ENCODE data around the gene NPM1. TPM values are rescaled to one million over a fixed set of nuclear protein-coding genes. Genes with fewer than 3 reads are reported as not detected.

The NPM1 gene
- total RNA-seq, 2 donors from 2014 or later: 558 to 996 TPM

DNA sequence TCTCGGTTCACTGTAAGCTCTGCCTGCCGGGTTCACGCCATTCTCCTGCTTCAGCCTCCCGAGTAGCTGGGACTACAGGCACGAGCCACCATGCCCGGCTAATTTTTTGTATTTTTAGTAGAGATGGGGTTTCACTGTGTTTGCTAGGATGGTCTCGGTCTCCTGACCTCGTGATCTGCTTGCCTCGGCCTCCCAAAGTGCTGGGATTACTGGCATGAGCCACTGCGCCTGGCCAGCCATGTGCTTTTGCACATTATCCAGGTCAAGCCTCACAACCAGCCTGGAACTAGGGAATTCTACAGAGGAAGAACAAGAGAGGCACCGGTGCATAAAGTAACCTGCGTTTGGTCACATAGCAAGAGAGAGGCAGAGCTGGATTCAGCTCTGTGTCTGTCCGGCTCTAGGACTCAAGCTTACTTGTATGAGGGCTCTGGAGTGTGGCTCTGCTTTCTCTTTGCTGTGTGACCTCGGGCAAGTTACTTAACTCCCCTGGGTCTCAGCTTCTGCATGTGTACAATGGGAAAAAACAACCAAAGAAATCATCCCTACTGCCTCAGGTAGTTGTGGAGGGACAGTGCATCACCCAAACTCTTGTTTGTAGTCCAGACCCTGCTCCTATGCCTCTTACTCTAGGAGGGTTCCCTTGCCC lies 38.1 kb downstream of the NPM1 start:
- intact Hi-C loops (cut with DNase I): no loop called here

DNA sequence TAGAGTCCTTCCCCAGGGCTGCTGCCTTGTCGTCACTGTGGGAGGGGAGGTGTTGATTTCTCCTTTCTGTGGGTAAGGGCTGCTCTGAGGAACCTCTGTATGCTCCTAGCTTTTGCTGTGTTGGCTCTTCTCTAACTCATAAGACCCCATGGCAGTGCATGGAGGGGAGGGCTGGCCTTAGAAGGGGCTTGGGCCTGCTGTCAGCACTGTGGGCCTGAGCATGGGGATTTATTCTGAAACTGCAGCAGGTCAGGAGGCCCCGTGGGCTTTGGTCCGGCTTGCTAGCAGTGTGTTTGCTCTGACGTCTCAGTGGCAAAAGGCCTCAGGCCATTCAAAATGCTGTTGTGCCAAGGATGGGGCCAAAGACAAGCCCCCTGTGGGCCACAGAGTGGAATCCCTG lies 38.6 kb downstream of the NPM1 start:
- TF ChIP-seq, protein P1, sequence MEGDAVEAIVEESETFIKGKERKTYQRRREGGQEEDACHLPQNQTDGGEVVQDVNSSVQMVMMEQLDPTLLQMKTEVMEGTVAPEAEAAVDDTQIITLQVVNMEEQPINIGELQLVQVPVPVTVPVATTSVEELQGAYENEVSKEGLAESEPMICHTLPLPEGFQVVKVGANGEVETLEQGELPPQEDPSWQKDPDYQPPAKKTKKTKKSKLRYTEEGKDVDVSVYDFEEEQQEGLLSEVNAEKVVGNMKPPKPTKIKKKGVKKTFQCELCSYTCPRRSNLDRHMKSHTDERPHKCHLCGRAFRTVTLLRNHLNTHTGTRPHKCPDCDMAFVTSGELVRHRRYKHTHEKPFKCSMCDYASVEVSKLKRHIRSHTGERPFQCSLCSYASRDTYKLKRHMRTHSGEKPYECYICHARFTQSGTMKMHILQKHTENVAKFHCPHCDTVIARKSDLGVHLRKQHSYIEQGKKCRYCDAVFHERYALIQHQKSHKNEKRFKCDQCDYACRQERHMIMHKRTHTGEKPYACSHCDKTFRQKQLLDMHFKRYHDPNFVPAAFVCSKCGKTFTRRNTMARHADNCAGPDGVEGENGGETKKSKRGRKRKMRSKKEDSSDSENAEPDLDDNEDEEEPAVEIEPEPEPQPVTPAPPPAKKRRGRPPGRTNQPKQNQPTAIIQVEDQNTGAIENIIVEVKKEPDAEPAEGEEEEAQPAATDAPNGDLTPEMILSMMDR (IDR thresholded peaks at IDR 0.05): no peak
- Histone ChIP-seq H3K27me3 (no peaks in the 10 kb centered on the region), H3K4me1 (no peaks in the 10 kb centered on the region), H3K9ac (ENCODE audit: low read depth in 2 of 2, low read length in 2 of 2) (no peak overlapping the region), H3K36me3 (no peaks in the 10 kb centered on the region), H3K9me3 (no peaks in the 10 kb centered on the region), H3K27ac (no peak overlapping the region), H3K4me3 (no peak overlapping the region)
- intact Hi-C loops (cut with DNase I): no loop called here
- no peak for DNase-seq

More for the DNA sequence above, 38.1 kb downstream of the NPM1 start:
- H3K4me1 ChIP-seq: peaks cover 2% of the 10 kb centered on the region
- H3K9ac ChIP-seq (ENCODE audit: low read depth in 2 of 2, low read length in 2 of 2): no peak overlapping the region
- TF ChIP-seq, protein P1 (IDR thresholded peaks at IDR 0.05): no peak
- H3K27me3 ChIP-seq: no peaks in the 10 kb centered on the region
- no peaks in the 10 kb centered on the region for H3K36me3 ChIP-seq
- no peak overlapping the region for H3K27ac ChIP-seq
- H3K4me3 ChIP-seq: no peak overlapping the region
- DNase-seq: no peak
- H3K9me3 ChIP-seq: no peaks in the 10 kb centered on the region

DNA sequence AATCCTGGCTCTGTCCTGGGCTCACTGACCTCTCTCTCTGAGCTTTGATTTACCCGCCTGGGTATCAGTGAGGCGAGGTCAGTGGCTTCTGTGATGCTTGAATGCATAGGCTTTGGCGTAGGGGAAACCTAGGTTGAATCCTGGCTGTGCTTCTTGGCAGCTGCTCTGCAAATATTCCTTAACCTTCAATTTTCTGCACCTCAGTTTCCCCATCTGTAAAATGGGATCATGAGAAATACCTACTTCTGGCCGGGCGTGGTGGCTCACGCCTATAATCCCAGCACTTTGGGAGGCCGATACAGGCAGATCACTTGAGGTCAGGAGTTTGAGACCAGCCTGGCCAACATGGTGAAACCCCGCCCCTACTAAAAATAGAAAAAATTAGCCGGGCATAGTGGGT lies 39.0 kb downstream of the NPM1 start:
- H3K36me3 ChIP-seq: no peaks in the 10 kb centered on the region
- H3K9me3 ChIP-seq: no peaks in the 10 kb centered on the region
- H3K27ac ChIP-seq: no peak overlapping the region
- intact Hi-C loops (cut with DNase I): no loop called here
- no peak overlapping the region for H3K4me3 ChIP-seq
- no peaks in the 10 kb centered on the region for H3K27me3 ChIP-seq
- no peak for DNase-seq
- TF ChIP-seq, protein P1 (IDR thresholded peaks at IDR 0.05): no peak
- no peaks in the 10 kb centered on the region for H3K4me1 ChIP-seq
- no peak overlapping the region for H3K9ac ChIP-seq (ENCODE audit: low read depth in 2 of 2, low read length in 2 of 2)

DNA sequence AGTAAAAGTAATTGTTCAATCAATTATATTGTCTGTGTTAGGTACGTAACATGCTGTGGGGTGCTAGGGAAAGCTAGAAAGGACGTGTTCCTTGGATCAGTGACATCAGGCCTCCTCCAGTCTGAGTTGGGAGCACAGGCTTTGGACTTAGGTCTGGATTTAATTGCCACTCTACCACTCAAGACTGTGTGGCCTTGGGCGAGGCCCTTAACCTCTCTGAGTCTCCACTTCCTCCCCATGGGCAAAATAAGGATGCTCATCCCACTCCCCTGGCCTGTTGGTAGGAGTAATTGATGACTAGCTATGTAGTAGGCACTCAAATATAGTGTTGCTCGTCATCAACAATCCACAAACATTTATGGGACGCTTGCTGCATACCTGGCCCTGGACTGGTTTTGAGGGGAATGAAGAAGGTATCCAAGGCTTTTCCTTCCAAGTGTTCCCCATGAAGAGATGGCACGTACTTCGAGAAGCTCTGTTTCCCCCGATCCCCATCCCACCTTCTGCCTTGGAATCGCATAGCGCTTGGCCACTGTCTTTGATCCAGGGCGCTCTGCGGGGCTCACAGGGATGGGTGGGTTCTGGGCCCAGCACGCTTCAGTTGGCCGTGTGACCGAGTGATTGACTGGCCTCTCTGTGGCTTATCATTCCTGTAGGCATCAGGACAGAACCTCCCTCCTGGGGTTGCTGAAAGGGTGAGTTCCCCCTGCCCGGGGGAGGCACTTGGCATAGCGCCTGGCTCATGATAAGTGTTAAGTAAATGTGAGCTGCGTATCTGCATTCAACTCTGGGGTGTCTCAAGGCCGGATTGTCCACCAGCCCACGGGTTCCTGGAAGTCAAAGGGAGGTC lies 39.9 kb downstream of the NPM1 start:
- Histone ChIP-seq H3K9ac (ENCODE audit: low read depth in 2 of 2, low read length in 2 of 2) (no peak overlapping the region), H3K4me3 (no peak overlapping the region), H3K27me3 (no peaks in the 10 kb centered on the region), H3K27ac (no peak overlapping the region), H3K9me3 (no peaks in the 10 kb centered on the region), H3K36me3 (no peaks in the 10 kb centered on the region), H3K4me1 (no peaks in the 10 kb centered on the region)
- intact Hi-C loops (cut with DNase I): no loop called here
- no peak for DNase-seq
- TF ChIP-seq, protein P1 (IDR thresholded peaks at IDR 0.05): no peak

DNA sequence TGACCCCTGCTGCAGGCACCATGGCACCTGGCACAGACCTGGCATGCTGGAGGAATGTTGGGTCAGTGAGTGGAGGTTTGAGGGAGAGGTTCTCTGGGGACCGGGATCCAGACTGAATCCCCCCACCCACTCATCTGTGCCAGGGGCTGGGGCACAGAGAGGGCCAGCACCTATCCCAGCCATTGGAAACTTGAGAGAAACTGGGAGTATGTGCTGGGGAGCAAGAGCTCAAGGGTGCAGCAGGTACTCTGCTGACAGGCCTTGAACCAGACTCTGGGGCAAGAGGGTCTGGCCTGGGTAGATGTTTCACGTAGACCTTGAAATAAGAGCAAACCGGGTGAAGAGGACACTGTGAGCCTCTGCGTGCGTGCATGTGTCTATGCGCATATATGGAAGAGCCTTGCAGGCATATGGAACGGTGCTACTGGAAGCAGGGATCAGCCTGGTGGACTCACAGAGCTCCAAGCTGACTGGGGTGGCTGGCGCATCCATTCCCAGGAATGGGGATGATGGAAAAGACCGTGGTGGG lies 40.6 kb downstream of the NPM1 start:
- Histone ChIP-seq H3K36me3 (no peaks in the 10 kb centered on the region), H3K9ac (ENCODE audit: low read depth in 2 of 2, low read length in 2 of 2) (no peak overlapping the region), H3K4me1 (no peaks in the 10 kb centered on the region), H3K9me3 (no peaks in the 10 kb centered on the region), H3K27me3 (no peaks in the 10 kb centered on the region), H3K27ac (no peak overlapping the region), H3K4me3 (no peak overlapping the region)
- intact Hi-C loops (cut with DNase I): no loop called here
- TF ChIP-seq, protein P1 (IDR thresholded peaks at IDR 0.05): no peak
- DNase-seq: no peak
